ENCODE measurements around the gene DENND6B. TPM values are rescaled to one million over a fixed set of nuclear protein-coding genes. Genes with fewer than 3 reads are reported as not detected.
A peak's percentile ranks its signal among the peaks of the same experiment; 100 is the strongest.

Gene DENND6B
- total RNA-seq, 1 donor from 2014 or later, result 32.1 TPM

- H3K27me3 Mint-ChIP-seq (ENCODE audit: unreplicated experiment), result peaks cover 10% of the 10 kb centered on the region
- no peak overlapping the region for H3K4me3 Mint-ChIP-seq (ENCODE audit: unreplicated experiment)
- peaks cover 13% of the 10 kb centered on the region for H3K4me1 Mint-ChIP-seq (ENCODE audit: low read depth, unreplicated experiment)
- no peak overlapping the region for H3K27ac Mint-ChIP-seq (ENCODE audit: unreplicated experiment)
- no peaks in the 10 kb centered on the region for H3K36me3 Mint-ChIP-seq (ENCODE audit: unreplicated experiment)
- peak; percentile 19 for DNase-seq
- peaks cover 3% of the 10 kb centered on the region for H3K9me3 Mint-ChIP-seq (ENCODE audit: unreplicated experiment)
- TF ChIP-seq, protein P1, sequence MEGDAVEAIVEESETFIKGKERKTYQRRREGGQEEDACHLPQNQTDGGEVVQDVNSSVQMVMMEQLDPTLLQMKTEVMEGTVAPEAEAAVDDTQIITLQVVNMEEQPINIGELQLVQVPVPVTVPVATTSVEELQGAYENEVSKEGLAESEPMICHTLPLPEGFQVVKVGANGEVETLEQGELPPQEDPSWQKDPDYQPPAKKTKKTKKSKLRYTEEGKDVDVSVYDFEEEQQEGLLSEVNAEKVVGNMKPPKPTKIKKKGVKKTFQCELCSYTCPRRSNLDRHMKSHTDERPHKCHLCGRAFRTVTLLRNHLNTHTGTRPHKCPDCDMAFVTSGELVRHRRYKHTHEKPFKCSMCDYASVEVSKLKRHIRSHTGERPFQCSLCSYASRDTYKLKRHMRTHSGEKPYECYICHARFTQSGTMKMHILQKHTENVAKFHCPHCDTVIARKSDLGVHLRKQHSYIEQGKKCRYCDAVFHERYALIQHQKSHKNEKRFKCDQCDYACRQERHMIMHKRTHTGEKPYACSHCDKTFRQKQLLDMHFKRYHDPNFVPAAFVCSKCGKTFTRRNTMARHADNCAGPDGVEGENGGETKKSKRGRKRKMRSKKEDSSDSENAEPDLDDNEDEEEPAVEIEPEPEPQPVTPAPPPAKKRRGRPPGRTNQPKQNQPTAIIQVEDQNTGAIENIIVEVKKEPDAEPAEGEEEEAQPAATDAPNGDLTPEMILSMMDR (IDR thresholded peaks at IDR 0.05; ENCODE audit: partially characterized antibody, unreplicated experiment), result no peak
Observed at GRCh38 chr22:50311606-50312351, 15.0 kb downstream of the DENND6B start.

DNA sequence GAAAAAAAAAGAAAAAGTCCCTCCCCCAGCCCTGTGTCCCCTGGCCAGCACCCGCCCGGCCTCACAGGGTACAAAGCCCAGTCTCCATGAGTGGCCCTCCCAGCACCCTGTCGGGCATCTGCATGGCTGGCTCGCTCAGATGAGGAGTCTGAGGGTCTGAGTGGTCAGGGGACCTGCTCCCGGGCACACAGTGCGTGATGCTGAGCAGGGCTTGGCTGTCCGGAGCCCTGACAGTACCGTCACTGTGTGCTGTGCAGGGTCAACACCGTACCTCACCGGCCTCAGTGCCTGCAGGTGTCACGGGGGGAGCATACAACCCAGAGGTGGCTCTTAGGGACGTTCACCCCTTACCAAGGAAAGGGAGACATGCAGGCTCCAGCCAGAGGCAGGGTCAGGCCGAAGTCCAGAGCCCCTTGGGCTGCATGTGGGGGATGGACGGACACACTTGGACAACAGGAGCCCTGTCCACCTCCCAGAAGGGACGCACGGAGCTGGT, 15.8 kb downstream of the DENND6B start:
- no peaks in the 10 kb centered on the region for H3K36me3 Mint-ChIP-seq (ENCODE audit: unreplicated experiment)
- no peak for DNase-seq
- no peak overlapping the region for H3K27ac Mint-ChIP-seq (ENCODE audit: unreplicated experiment)
- TF ChIP-seq, protein P1 (IDR thresholded peaks at IDR 0.05; ENCODE audit: partially characterized antibody, unreplicated experiment), result no peak
- H3K9me3 Mint-ChIP-seq (ENCODE audit: unreplicated experiment), result peaks cover 3% of the 10 kb centered on the region
- peaks cover 8% of the 10 kb centered on the region for H3K27me3 Mint-ChIP-seq (ENCODE audit: unreplicated experiment)
- no peak overlapping the region for H3K4me3 Mint-ChIP-seq (ENCODE audit: unreplicated experiment)
- peaks cover 13% of the 10 kb centered on the region for H3K4me1 Mint-ChIP-seq (ENCODE audit: low read depth, unreplicated experiment)

- DNase-seq, result peak; percentile 18
- Mint-ChIP-seq H3K27ac (ENCODE audit: unreplicated experiment) (no peak overlapping the region), H3K27me3 (ENCODE audit: unreplicated experiment) (peaks cover 8% of the 10 kb centered on the region), H3K4me3 (ENCODE audit: unreplicated experiment) (no peak overlapping the region), H3K36me3 (ENCODE audit: unreplicated experiment) (no peaks in the 10 kb centered on the region), H3K9me3 (ENCODE audit: unreplicated experiment) (peaks cover 3% of the 10 kb centered on the region), H3K4me1 (ENCODE audit: low read depth, unreplicated experiment) (peaks cover 10% of the 10 kb centered on the region)
- TF ChIP-seq, protein P1 (IDR thresholded peaks at IDR 0.05; ENCODE audit: partially characterized antibody, unreplicated experiment), result no peak
Observed at GRCh38 chr22:50310031-50310722, 16.6 kb downstream of the DENND6B start.

DNA sequence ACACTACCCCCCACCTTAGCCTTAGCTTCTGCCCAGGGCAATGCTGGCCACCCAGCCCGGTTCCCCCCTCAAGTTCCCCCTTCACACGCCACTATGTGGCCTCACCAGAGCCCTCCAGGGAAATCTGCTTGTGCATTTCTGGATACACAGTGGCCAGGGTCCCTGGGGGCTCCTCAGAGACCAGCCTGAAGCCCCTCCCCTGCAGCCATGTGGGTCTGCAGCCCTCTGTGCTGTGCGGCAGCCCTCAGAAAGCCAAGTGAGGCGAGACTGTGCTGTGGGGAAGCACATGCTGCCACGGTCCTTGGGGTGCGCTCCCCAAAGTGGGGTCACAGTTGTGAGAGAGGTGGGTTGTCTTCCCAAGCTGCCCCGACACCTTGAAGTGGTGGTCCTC, 17.2 kb downstream of the DENND6B start:
- peaks cover 3% of the 10 kb centered on the region for H3K9me3 Mint-ChIP-seq (ENCODE audit: unreplicated experiment)
- TF ChIP-seq, protein P1 (IDR thresholded peaks at IDR 0.05; ENCODE audit: partially characterized antibody, unreplicated experiment), result no peak
- DNase-seq, result peak; percentile 76
- no peak overlapping the region for H3K4me3 Mint-ChIP-seq (ENCODE audit: unreplicated experiment)
- H3K27ac Mint-ChIP-seq (ENCODE audit: unreplicated experiment), result no peak overlapping the region
- peaks cover 10% of the 10 kb centered on the region for H3K4me1 Mint-ChIP-seq (ENCODE audit: low read depth, unreplicated experiment)
- no peaks in the 10 kb centered on the region for H3K36me3 Mint-ChIP-seq (ENCODE audit: unreplicated experiment)
- peaks cover 8% of the 10 kb centered on the region for H3K27me3 Mint-ChIP-seq (ENCODE audit: unreplicated experiment)
